A673 (cell line): ENCODE measurements around the gene BICD1.

Experiments used
- EZH2 ChIP-seq: fragments of 200-600 bp; sonication (generic); IDR thresholded peaks from 2 replicates; pipeline ENCODE4 v1.6.1; 2017; ENCODE audit warnings: borderline replicate concordance, low read depth, mild to moderate bottlenecking, mixed read lengths, antibody characterized with exemption, low read length; ENCODE audit not compliant: poor library complexity, severe bottlenecking
- TF ChIP-seq, protein P1 (sequence below): fragments of 300-800, 200-600 bp; sonication (generic); conservative IDR thresholded peaks from 2 replicates; pipeline ENCODE4 v1.5.1; 2017; ENCODE audit warnings: low read depth, mild to moderate bottlenecking, antibody characterized with exemption, low read length, moderate library complexity, mixed read lengths

DNA sequence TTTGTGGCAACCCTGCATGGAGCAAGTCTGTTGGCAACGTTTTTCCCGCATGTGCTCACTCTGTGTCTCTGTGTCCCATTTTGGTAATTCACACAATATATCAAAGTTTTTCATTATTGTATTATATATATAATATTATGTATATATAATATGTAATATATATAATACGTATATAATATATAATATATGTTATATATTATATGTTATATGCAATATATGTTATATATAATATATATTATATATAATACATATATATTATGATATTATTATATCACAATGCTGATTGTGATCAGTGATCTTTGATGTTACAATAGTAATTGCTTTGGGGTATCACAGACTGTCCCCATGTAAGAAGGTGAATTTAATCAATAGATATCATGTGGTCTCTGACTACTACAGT, 84.8 kb downstream of the BICD1 start:
- TF ChIP-seq, protein P1, sequence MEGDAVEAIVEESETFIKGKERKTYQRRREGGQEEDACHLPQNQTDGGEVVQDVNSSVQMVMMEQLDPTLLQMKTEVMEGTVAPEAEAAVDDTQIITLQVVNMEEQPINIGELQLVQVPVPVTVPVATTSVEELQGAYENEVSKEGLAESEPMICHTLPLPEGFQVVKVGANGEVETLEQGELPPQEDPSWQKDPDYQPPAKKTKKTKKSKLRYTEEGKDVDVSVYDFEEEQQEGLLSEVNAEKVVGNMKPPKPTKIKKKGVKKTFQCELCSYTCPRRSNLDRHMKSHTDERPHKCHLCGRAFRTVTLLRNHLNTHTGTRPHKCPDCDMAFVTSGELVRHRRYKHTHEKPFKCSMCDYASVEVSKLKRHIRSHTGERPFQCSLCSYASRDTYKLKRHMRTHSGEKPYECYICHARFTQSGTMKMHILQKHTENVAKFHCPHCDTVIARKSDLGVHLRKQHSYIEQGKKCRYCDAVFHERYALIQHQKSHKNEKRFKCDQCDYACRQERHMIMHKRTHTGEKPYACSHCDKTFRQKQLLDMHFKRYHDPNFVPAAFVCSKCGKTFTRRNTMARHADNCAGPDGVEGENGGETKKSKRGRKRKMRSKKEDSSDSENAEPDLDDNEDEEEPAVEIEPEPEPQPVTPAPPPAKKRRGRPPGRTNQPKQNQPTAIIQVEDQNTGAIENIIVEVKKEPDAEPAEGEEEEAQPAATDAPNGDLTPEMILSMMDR, result no peak
- TF ChIP-seq EZH2, result no peak
